GM21717 (cell line): ENCODE results near the gene FAM136A.
"Not testable (repeated sequence)": the region's sequence is repeated elsewhere in the genome, so short reads cannot be mapped to it uniquely, and the experiment has no call there.

Source experiments
- ATAC-seq: cut with Tn5 transposase; IDR thresholded peaks from one replicate; pipeline ENCODE4 v1.9.1; 2021; ENCODE audit warnings: mild to moderate bottlenecking, moderate library complexity; ENCODE audit not compliant: unreplicated experiment

Gene FAM136A

DNA sequence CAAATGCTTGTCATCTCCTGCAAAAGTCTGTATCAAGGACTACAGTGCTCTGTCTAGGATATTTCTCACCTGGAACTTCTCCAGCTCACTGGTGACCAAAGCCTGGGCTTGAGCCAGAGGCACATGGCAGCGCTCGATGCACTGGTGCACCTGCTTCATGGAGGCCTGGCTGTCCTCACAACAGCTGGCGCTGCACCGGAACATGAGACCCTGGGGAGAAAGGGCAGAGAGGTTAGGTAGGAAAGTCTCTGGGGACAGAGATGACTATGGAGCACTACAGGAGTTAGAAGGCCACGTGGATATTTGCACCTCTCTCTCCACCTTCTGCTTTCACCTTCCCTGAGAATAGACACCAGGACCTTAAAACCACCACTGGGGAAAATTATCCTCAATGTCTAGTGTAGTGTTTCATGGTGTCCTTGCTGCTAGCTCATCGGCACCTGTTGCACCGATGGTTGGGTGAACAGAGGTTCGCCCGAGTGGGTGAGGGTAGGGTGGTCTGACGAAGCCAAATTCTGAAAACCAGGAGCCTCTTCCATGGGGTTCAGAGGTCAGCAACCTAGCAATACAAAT, 1.0 kb downstream of the FAM136A start:
- ATAC-seq: no peak

DNA sequence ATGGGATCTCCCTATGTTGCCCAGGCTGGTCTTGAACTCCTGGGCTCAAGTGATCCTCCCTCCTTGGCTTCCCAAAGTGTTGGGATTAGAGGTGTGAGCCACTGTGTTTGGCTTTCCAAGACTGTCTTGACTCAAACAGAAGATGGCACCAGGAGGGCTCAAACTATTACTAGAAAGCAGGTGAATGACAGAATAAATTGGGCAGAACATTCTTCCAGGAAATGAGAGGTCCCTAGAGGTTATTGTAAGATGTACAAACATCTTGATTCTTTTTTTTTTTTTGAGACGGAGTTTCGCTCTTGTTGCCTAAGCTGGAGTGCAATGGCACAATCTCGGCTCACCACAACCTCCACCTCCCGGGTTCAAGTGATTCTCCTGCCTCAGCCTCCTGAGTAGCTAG, 4.0 kb downstream of the FAM136A start:
- ATAC-seq: not testable (repeated sequence)

DNA sequence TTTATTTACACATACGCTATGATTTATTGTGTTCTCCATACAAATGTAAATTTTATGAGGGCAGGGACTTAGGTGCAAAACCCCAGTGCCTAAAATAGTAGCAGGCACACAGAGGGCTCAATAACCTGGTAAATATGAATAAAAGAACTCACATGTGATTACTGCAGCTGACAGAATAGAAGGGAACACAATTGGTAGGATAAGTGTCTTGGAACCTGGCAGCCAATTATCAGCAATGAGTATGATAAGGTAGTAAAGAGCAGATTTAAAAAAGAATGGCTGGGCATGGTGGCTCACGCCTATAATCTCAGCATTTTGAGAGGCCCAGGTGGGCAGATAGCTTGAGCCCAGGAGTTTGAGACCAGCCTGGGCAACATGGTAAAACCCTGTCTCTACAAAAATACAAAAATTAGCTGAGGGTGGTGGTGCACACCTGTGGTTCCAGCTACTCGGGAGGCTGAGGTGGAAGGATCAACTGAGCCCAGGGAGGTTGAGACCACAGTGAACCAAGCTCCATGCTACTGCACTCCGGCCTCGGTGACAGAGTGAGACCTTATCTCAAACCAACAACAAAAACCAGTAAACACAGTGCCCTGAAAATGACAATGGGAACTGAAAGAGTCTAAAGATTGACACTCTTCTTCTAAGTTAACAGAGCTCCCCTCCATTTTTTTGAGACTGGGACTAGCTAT, 18.2 kb downstream of the FAM136A start:
- no peak for ATAC-seq

DNA sequence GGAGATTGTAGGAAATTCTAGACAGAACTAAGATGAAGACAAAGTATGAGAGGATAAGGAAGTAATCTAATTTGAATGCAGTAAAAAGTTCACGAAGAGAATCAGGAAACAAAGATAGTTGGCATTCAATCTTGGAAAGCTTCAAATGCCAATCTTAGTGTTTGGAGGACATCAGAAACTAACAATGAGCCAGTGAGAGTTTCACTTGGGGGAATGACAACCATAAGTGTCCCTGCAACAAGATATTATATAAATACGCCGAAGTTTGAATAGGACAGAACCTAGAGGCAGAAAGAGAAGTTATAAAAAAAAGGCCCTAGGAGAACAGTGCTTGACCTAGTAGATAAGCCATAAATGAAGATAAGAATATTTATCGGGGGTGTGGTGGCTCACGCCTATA, 19.4 kb downstream of the FAM136A start:
- ATAC-seq: no peak

DNA sequence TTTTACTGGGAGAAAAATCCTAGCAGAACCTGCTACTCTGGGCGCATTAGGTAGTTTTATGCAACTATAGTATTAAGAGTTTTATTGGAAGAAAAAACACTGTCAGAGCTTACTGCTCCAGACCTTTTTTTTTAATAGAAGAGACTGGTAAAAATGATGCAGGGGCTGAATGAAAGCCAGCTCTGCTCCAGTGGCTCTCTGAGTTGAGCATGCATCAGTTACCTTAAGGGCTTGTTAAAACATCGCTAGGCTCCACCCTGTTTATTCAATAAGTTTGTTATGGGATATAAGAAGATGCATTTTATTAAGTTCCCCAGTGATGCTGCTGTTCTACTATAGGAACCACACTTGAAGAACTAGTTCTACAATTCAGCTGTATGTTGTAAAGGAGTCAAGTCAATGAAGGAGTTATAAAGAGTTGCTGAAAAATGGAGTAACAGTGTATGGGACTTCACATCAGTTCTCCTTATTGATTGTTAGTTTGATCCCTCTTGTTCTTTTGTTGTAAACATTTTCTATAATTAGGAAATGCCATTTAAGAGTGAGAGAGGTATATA, 21.5 kb downstream of the FAM136A start:
- ATAC-seq: no peak

DNA sequence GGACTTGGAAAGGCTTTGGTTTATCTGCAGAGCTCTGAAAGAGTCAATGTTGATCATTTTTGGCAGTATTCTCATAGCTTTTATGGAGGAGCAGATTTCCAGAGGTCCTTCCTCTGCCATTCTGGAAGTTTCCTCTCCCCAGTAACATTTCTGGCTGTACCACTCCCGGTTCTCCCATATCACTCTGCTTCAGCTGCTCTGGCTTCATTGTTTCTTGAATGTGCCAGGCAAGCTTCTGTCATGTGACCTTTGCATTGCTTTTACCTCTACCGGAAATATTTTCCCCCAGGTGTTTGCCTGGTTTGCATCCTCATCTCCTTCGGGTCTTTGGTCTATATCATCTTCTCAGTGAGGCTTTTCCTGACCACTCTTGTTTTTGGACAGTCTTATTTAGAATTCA, 31.5 kb downstream of the FAM136A start:
- ATAC-seq: no peak

DNA sequence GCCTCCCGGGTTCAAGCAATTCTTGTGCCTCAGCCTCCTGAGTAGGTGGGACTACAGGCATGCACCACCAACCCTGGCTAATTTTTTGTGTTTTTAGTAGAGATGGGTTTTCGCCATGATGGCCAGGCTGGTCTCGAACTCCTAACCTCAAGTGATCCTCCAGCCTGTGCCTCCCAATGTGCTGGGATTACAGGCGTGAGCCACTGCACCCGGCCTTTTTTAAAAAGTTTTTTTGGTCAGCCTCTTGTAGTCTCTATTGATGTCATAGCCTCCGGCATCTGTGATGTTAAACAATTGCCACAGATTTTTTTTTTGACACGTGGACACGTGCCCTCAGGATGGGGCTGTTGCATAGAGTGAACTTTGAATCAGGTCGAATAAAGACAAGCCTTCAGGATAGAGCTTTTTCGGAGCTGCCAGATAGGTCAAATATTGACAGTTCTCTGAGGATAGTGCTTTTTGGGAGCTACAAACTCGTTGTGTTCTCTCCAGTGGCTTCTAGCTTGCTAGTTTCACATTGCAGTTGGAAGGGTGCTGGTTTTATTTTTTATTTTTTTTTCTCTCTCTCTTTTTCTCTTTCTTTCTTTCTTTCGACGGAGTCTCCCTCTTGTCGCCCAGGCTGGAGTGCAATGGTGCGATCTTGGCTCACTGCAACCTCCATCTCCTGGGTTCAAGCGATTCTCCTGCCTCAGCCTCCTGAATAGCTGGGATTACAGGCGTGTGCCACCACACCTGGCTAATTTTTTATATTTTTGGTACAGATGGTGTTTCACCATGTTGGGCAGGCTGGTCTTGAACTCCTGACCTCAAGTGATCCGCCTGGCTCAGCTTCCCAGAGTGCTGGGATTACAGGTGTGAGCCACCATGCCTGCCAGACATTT, 32.2 kb downstream of the FAM136A start:
- ATAC-seq: not testable (repeated sequence)

DNA sequence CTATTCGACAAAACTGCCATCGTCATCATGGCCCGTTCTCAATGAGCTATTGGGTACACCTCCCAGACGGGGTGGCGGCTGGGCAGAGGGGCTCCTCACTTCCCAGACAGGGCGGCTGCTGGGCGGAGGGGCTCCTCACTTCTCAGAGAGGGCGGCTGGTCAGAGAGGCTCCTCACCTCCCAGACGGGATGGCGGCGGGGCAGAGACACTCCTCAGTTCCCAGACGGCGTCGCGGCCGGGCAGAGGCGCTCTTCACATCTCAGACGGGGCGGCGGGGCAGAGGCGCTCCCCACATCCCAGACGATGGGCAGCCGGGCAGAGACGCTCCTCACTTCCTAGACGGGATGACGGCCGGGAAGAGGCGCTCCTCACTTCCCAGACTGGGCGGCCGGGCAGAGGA, 34.9 kb downstream of the FAM136A start:
- not testable (repeated sequence) for ATAC-seq

DNA sequence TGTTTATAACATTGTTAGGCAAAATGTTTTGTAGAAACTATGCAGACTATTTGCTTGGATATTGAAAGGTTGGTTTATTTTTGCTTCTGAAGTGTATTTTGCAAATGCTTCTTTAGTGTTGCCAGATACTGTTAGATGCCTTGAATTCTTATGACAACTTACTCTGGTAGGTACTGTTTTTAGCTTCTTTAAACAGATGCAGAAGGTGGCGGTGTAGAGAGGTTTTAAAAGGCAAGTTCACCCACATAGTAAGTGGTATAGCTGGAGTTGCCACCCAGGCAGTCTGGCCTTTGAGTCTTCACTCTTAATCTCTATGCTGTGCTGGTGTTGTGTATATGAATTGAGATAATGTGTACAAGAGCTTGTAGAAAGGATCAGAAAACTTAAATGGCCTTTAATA, 40.4 kb downstream of the FAM136A start:
- ATAC-seq: no peak

DNA sequence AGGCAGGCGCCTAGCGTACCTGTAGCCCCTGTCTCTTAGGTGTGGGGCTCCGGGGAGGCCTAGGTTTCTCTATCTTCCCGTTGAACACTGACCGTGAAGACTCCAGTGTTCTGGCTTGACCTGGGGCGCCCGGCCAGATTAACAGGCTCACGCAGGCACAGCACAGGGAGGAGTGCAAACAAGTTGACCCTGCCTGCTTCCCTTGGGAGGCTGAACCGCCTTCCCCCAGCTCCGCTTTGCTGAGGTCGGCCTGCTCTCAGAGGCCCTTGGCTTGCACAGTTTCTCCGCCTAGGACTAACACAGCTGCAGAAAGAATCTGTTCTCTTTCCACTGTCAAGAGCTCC, 43.4 kb downstream of the FAM136A start:
- peak; percentile 4 for ATAC-seq

DNA sequence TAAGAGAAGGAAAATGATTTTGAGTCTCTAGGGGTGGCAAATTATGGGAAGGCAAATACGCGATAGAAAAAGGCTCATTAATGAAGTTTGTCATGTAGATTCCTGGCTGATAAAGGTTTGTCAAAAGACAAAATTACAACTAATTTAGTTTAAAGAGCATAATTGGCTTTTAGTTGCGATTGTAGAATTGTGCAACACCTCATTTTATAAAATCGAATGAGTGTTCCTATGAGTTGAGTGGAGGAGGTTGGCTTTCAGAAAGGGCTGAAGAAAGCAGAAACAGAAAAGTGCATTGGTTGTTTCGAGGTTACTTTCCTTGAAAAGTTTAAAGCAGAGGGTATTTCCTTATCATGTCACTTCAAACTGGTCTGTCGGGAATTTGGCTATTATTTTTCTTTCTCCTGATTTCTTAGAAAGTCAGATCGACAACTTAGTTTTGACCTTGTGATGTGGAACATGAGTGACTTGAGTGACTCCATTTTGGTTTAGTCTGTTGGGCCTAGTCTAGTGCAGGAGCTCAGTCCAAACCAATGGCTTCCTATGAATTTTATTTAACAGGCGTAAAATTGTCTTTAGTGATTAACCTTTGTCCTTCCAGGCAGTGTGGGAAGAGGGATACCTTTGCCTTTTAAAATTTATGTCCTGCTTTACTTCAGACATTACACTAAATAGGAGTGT, 46.1 kb downstream of the FAM136A start:
- ATAC-seq: no peak

DNA sequence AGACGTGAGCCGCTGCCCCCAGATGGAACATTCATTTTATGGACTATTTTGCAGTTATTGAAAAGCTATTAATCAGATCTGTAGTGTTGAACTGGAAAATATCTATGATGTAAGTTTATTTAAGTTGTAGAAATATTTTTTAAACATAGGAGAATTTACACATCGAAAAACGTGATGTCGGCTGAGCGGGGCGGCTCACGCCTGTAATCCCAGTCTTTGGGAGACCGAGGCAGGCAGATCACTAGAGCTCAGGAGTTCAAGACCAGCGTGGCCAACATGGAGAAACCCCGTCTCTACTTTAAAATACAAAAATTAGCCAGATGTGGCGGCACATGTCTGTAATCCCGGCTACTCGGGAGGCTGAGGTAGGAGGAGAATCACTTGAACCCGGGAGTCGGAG, 51.4 kb downstream of the FAM136A start:
- no peak for ATAC-seq

DNA sequence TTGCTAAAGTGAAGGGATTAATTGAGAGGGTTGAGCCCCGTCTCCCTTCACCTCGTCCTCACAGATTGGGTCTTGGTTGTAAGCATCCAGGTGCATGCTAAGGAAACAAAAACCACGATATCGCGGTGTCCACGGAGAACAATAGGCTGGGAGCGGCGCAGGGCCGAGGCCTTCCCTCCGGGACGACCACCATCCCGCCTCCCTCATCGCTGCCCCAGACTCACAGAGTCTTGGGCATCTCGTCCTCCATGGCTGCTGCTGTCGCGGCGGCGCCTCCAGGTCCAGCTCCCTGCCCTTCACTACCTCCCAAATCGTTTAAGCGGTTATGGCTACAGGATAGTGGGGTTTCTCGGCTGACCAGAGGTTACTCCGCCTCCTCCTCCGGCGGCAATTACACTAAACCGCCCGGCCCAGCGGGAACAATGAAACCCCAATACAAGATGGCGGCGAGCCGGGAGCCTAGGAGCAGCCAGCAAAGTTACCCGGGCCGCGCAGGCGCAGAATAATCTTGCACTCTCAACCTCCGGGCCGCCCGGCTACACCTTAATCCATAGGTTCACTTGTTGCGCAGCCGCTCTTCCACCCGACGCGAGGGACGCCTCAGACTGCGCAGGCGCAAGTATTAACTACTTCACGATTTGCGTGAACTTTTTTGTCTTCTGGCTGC, 53.6 kb downstream of the FAM136A start, which contains the start of gene TIA1:
Gene TIA1 (minus strand): TSS at position 448 of the 667 bp plus-strand sequence. CDS start 198 bp downstream, at position 250.
- ATAC-seq: peak; percentile 93

DNA sequence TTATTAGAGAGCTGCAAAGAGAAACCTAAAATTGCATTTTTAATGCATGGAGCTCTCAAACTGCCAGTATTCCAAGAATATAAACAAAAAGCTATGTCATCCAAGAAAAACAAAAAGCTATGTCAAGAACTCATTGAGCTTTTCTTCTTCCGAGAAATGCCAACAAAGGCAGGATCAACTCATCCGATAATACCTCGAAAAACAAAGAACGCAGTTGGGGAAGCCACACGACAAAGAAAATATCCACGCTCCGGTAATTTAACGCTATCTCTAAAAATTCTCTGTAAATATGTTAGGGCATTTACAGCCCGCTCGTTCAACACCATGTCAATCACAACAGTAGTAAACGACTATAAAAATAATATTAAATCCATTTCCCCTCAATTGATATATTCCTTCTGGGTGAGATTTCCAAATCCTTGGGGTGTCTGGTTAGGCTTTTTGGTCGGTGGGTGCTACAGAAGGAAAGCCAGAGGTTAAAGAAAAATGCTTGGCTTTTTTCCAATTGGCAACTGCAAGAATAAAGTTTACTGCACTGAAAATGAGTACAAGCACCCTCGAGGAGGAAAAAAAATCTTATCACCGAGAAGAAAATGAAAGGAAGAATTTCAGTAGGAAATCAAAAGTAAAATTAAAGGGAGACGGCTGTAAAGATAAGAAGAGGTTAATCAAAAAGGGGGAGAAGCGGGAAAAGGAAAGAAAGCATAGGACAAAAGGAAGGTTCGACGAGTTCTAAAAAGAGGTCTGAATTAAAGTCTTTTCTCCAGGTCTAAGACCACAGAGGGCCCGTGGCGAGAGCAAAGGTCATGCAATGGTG, 54.3 kb downstream of the FAM136A start:
- ATAC-seq: no peak
